ENCODE results near the gene ANAPC7. TPM values are rescaled to one million over a fixed set of nuclear protein-coding genes. Genes with fewer than 3 reads are reported as not detected.
A peak's percentile ranks its signal among the peaks of the same experiment; 100 is the strongest.

ANAPC7 gene
- total RNA-seq, 1 experiment from 2014 or later, result 91.1 TPM

DNA sequence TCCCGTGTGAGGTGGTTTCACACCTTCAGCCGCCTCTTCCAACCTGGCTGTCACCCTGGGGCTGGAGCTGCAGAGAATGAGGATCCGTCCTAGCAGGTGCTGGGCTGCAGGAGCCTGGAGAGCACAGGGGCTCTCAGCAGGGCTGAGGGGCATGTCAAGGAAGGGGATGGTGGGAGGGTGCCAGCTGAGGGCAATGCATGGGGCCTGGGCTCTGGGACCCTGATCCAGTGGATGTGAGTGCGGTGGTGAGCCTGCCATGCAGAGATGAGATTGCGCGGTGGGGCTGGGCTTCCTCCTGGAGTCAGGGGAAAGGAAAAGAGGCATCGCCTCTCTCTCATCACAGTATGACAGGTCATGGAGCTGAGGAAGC is 31.5 kb downstream of the ANAPC7 start:
- no peaks in the 10 kb centered on the region for H4K20me1 ChIP-seq (ENCODE audit: control insufficient read depth, insufficient read depth, insufficient read length)
- H2BK20ac ChIP-seq (ENCODE audit: low read depth, low read length, poor library complexity, severe bottlenecking), result no peak overlapping the region
- TF ChIP-seq, protein P1, sequence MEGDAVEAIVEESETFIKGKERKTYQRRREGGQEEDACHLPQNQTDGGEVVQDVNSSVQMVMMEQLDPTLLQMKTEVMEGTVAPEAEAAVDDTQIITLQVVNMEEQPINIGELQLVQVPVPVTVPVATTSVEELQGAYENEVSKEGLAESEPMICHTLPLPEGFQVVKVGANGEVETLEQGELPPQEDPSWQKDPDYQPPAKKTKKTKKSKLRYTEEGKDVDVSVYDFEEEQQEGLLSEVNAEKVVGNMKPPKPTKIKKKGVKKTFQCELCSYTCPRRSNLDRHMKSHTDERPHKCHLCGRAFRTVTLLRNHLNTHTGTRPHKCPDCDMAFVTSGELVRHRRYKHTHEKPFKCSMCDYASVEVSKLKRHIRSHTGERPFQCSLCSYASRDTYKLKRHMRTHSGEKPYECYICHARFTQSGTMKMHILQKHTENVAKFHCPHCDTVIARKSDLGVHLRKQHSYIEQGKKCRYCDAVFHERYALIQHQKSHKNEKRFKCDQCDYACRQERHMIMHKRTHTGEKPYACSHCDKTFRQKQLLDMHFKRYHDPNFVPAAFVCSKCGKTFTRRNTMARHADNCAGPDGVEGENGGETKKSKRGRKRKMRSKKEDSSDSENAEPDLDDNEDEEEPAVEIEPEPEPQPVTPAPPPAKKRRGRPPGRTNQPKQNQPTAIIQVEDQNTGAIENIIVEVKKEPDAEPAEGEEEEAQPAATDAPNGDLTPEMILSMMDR (conservative IDR thresholded peaks at IDR 0.05), result no peak
- H3K27ac ChIP-seq (ENCODE audit: insufficient read length, low read depth, low read length), result no peak overlapping the region
- H3K14ac ChIP-seq (ENCODE audit: insufficient read depth, low read length), result no peak overlapping the region
- H2BK15ac ChIP-seq (ENCODE audit: low read depth, low read length), result no peak overlapping the region
- no peaks in the 10 kb centered on the region for H3K9me3 Mint-ChIP-seq
- H3K27me3 ChIP-seq (ENCODE audit: insufficient read depth, low read length), result no peaks in the 10 kb centered on the region
- no peaks in the 10 kb centered on the region for H3K4me1 ChIP-seq (ENCODE audit: insufficient read depth, low read length)
- H3K4me1 Mint-ChIP-seq, result no peaks in the 10 kb centered on the region
- no peak overlapping the region for H2BK120ac ChIP-seq (ENCODE audit: low read depth, low read length, poor library complexity, severe bottlenecking)
- H3K36me3 Mint-ChIP-seq (ENCODE audit: insufficient read depth in 1 of 3, low read depth in 3 of 3), result peaks cover 24 to 61% (median 46%) of the 10 kb centered on the region in 3 experiments
- H3K79me2 ChIP-seq (ENCODE audit: insufficient read depth, low read length), result no peaks in the 10 kb centered on the region
- peak; percentile 33 for DNase-seq
- H4K91ac ChIP-seq (ENCODE audit: insufficient read length, low read depth, low read length), result no peak overlapping the region
- H3K23me2 ChIP-seq (ENCODE audit: insufficient read length, low read depth, low read length, poor library complexity, severe bottlenecking), result no peaks in the 10 kb centered on the region
- H3K9me3 ChIP-seq (ENCODE audit: control insufficient read depth, low read depth, low read length), result no peaks in the 10 kb centered on the region
- no peak overlapping the region for H4K8ac ChIP-seq (replicated peaks; ENCODE audit: insufficient read length, low read depth, low read length)
- no peak overlapping the region for H3K18ac ChIP-seq (ENCODE audit: insufficient read length, low read depth, low read length)
- H3K27me3 Mint-ChIP-seq (ENCODE audit: low read depth), result no peaks in the 10 kb centered on the region
- H2AK5ac ChIP-seq (ENCODE audit: insufficient read length, low read length), result no peak overlapping the region
- H3K4ac ChIP-seq (ENCODE audit: low read depth, low read length), result no peak overlapping the region
- no peak overlapping the region for H2BK12ac ChIP-seq (ENCODE audit: insufficient read length, low read depth, low read length)
- peak overlapping the region; percentile 23 to 92 (median 71); a peak in 3 of 7 replicates for H3K27ac Mint-ChIP-seq
- H3K9ac ChIP-seq (ENCODE audit: extremely low read depth, insufficient read length, low read length), result no peak overlapping the region
- no peak overlapping the region for H3K56ac ChIP-seq (ENCODE audit: insufficient read length, low read depth, low read length)
- no peak overlapping the region for H2AFZ ChIP-seq (ENCODE audit: low read length)
- H3K4me2 ChIP-seq (ENCODE audit: insufficient read depth, insufficient read length, low read length), result no peak overlapping the region
- no peaks in the 10 kb centered on the region for H3K79me1 ChIP-seq (ENCODE audit: insufficient read depth, low read depth, low read length, poor library complexity, severe bottlenecking)
- H4K5ac ChIP-seq (ENCODE audit: insufficient read length, low read depth, low read length), result no peak overlapping the region
- H2BK5ac ChIP-seq (ENCODE audit: insufficient read length, low read length), result no peak overlapping the region
- WGBS (ENCODE audit: extremely low coverage, insufficient read length, low lambda C conversion rate), result no CpG with 5 or more reads among the region's 7 CpGs
- H3T11ph ChIP-seq (ENCODE audit: low read length), result no peak overlapping the region
- no peak overlapping the region for H3K23ac ChIP-seq (ENCODE audit: insufficient read length, low read depth, low read length)
- H3K4me3 Mint-ChIP-seq, result no peak overlapping the region
